NCI-H1092 (cell line): ENCODE data around the gene NCBP3.
"Not testable (repeated sequence)": the region's sequence is repeated elsewhere in the genome, so short reads cannot be mapped to it uniquely, and the experiment has no call there.

Experiments
- DNase-seq: peaks from one replicate; lab custom pipeline; 2025; lab: John Stamatoyannopoulos, UW

The NCBP3 gene

DNA sequence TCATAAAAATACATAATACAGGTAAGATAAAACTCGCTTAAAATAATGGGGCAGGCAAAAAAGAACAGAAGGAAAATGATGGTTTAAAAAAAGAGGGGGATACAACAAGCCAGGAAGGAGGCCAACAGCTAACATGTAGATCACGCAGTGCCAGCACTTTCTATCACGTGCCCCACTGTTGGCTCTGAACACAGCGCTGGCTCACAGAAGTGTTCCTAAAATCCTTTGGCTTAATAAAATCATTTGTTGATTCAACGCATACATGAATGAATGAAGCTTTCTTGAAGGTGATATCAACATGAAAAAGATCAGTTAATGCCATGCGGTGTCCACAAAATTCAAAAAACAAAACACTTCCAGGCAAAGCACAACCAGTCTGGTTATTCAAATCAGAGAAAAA lies 53.6 kb downstream of the NCBP3 start:
- no peak for DNase-seq

DNA sequence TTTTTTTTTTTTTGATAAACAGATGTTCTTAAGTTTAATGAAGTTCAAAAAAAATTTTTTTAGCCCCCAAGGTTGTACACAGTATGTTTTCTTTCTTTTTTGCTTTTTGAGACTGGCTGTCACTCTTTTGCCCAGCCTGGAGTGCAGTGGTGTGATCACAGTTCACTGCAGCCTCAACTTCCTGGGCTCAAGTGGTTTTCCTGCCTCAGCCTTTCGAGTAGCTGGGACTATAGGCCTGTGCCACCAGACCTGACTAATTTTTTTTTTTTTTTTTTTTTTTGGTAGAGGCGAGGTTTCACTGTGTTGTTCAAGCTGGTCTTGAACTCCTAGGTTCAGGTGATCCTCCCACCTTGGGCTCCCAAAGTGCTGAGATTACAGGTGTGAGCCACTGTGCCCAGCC lies 57.8 kb downstream of the NCBP3 start:
- no peak for DNase-seq

DNA sequence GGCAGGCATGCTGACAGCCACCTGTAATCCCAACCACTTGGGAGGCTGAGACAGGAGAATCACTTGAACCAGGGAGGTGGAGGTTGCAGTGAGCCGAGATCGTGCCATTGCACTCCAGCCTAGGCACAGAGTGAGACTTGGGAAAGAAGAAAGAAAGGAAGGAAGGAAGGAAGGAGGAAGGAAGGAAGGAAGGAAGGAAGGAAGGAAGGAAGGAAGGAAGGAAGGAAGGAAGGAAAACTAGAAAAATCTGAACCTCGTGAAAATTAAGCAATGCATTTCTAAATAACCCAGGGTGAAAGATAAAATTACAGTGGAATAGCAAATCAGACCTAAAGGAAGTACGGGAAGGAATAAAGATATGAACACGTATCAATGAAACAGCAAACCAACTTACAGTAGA lies 60.7 kb downstream of the NCBP3 start:
- DNase-seq, result not testable (repeated sequence)

DNA sequence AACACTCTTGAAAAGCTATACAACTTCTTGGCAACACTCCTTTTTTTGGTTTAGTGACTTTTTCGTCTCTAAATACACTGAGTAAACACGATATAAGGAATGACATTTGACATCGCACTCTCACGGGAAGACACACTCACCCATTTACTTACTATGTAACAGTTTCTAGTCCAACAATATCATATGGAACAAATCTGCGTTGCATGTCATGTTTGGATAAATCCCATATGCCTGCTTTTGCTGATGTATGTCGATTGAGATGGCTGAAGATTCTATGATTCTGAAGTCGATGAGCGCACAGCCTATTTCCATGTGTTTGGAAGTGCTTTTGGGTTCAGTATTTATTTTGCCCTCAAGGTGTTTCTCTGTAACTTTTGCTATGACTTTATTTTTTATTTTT lies 63.3 kb downstream of the NCBP3 start:
- DNase-seq, result no peak

DNA sequence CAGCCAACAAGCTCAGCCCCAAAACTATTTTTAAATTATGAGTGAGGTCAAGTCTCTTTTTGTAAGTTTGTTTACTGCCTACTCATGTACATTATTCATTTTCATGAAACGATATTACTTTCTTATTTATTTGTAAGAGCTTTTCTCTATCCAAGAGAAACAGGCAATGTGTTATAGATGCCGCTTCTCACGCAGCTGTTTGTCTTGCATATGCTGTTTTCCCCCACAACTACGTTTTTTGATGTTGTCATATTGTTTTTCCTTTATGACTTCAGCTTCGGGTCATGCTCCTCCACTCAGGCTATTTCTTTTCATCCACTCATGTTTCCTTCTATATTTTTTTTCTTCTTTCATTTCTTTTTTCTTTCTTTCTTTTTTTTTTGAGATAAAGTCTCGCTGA lies 65.1 kb downstream of the NCBP3 start:
- no peak for DNase-seq

DNA sequence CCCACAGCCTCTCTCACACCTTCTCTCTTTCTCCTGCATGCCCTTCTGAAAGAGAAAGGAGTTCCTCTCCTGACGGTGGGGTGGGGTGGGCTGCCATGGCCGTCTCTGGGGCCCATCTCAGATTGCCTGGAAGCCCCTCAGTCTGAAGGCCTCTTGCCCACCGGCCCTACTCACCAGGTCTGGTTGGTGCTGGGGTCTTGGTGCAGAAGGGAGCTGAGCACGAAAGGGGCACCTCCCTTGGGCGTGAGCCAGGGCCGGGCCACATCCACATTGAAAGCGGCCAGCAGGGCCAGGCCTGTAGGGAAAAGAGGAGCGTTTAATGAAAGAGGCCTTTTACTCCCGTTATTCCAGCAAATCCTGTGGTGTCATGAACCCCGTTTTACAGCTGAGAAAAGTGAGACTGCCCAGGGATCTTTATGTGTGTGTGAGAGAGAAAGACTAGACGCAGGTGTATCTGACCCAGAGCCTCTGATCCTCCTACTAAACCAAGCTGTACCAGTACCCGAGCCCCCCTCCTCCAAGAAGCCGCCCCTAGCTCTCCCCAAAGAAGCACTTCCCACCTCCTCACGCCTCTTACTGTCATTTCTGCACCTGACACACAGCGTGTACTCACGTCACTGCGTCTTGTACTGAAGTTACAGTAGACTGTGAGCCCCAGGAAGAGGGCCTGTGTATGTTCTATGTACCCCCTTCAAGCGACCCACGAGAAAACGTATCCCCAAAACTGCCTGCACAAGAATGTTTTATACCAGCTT lies 68.5 kb downstream of the NCBP3 start:
- DNase-seq, result no peak

DNA sequence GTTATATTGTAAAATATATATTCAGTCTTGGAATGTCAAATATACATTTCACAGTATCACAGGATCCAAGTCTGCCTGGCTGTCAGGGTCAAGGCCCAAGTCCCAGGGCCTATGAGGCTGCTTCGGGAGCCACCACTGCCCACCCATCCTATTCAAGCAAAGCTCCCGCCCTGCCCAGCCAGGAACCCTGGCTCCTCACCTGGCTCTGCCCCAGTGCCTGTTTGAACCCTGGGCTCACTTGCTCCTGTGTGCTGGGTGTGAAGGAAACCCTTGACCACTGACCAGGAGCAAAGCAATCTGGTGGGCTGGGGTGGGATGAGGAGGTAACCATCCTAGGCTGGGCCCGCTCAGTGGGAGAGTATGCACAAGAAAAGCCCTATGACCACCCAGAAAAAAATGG lies 72.1 kb downstream of the NCBP3 start:
- DNase-seq, result no peak

DNA sequence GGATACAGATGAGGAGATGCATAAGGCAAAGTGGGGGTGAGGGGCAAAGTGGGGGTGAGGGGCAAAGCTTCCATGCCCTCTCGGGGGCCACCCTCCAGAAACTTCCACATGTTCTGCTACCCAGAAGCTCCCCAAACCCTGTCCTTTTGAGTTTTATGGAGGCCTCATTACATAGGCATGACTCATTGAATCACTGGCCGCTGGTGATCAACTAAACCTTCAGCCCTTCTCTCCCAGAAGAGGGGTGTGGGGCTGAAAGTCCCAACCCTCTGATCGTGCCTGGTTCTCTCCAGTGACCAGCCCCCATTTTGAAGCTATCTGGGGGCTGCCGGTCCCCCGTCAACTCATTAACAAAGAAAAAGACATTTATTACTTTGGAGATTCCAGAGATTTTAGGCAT lies 72.5 kb downstream of the NCBP3 start:
- no peak for DNase-seq

DNA sequence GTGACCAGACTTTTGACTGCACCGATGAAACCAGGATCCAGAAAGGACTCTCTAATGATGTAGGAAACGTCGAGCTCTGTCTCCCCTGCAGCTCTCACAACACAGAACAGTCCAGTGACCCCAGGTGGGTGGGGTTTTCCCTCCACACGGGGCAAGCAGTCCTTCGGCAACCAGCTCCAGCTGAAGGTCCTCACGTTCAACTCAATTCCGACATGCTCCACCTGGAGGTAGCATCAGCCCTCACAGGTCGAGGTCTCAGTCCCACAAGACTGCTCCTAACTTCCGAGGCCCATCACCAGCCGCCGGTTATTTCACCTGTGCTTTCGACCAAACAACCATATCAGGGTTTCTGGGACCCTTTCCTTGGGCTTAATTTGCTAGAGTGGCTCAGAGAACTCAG lies 73.3 kb downstream of the NCBP3 start:
- no peak for DNase-seq

DNA sequence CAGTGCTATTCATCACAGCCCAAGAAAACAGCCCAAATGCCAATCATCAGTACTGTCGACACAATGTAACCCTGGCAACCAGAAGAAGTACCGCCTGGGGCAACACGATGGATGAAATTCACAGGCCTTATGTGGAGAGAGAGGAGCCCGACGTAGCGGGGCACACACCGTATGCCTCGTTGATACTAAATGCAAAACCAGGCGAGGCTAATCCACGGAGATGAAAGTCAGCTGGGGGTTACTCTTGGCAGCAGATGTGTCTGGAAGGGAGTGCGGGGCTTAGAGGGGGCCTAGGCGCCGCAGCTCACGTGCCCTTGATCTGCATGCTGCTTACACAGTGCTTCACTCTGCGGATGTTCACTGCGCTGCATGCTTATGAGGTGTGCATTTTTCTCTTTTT lies 74.9 kb downstream of the NCBP3 start:
- DNase-seq, result no peak

DNA sequence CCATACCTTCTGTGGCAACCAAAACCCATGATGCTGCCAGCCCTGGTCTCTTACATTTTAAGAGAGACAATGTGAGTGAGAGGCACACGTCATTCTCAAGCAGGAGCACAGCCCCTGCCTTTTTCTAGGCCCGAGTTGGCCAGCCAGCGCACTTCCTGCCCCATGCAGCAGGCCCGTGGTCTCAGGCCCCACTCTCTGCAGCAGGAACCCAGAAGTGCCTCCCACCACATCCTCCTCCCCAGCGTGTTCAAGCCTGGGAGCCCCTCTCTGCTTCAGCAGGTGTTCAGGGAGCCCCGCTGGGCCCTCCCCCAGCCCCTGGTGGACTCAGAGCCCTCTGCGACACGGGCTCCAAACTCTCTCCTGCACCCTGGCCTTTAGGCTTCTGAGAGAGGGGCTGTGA lies 75.6 kb downstream of the NCBP3 start:
- DNase-seq, result no peak

DNA sequence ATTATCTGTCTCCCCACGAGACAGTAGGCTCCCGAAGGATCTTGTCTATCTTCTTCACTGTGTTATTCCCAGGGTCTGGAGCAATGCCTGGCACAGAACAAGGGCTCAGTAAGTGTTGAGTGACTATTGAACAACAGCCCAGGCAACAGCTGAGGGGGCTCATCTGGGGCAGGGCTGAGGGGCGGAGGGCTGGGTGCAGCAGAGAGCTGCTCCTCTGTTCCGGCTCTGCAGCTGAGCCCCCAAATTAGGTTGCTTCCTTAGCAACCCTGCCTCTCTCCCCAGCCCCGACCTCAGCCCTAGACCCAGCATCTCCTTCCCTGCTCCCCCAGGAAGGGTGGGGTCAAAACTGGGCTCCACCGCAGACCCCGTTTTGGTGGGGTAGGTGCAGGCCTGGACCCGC lies 77.3 kb downstream of the NCBP3 start:
- no peak for DNase-seq

DNA sequence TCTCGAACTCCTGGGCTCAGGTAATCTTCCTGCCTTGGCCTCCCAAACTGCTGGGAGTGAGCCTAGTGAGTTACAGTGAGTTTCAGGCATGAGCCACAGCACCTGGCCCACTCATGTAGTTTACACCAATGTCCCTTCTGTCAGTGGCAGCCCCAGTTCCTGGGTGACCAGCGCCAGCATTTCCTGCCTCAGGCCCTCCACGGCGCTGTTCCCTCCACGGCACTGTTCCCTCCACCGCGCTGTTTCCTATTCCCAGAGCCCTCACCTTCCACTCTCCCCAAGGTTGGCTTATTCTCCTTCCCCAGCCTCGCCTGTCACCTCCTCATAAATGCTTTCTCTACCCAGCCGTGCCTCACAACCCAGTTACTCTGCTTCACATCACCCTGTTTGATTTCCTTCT lies 77.7 kb downstream of the NCBP3 start:
- DNase-seq, result no peak

DNA sequence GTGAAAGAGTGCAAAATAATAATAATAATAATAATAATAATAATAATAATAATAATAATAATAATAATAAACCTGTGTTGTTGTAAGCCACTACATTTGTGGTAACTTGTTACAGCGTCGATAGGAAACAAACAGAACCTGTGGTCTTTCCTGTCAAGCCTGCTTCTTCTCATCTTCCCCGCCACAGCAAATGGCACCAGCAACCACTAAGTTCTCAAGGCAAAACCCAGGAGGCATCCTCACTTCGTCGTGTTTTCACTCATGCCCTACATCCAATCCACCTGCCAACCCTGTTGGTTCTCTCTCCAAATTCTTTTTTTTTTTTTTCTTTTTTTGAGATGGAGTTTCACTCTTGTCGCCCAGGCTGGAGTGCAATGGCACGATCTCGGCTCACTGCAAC lies 79.3 kb downstream of the NCBP3 start:
- no peak for DNase-seq

DNA sequence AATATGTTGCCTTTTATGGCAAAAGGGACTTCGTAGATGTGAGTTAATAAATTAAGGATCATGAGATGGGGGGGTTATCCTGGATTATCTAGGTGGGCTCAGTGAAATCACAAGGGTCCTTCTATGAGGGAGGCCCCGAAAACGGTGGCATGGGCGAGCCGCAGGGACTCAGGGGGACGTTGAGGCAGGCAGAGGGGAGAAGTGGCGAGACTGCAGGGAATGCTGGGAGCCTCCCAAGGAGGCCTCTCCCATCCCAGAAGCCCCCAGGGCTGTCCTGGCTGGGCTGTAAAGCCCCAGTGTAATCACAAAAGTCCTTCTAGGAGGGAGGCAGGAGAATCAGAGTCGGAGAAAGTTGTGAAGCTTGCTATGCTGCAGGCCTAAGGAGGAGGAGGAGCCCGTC lies 80.1 kb downstream of the NCBP3 start:
- no peak for DNase-seq

DNA sequence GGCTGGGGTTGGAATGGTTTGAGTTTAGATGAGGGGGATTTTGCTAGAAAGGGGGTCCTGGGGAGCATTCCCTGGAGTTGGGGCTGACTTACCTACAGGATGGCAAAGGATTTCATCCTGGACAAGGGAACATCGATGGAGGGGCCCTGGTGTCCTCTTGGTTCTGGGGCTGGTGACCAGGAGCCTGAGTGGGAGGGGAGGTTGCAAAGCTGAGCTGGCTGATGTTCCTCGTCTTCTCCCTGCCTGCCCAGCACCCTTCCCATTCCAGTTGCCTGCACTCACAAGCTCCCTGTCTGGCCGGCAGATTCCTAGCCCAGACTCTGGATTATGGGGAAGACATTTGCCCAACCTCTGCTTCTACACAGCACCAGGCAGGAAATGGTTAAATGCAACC lies 82.3 kb downstream of the NCBP3 start:
- DNase-seq, result no peak

DNA sequence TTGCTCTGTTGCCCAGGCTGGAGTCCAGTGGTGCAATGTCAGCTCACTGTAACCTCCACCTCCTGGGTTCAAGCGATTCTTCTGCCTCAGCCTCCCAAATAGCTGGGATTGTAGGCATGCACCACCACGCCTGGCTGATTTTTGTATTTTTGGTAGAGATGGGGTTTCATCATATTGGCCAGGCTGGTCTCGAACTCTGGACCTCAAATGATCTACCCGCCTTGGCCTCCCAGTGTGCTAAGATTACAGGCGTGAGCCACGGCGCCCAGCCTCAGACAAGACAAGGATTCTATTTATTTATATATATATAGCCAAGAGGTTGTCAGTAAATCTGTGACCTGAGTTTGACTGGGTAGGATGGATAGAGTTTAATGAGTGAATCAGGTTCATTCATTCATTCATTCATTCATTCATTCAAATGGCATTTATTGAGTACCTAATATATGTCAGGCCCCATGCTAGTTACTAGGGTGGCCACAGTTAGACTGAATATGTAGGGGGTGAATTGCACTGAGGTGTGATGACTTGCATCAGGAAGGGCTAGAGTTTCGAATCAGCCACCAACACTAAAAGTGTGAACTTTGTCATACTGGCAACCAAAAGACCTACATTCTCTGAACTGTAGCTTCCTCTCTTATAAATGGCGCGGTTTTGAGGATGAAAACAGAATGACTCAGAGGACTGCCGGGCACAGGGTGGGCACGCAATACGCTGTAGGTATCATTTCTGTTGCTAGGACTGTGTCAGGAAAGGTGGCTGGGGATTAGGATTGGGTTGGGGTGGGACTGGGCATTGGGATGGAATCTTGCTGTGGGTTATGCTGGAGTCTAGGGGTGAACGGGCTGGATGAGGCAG lies 82.9 kb downstream of the NCBP3 start:
- no peak for DNase-seq

DNA sequence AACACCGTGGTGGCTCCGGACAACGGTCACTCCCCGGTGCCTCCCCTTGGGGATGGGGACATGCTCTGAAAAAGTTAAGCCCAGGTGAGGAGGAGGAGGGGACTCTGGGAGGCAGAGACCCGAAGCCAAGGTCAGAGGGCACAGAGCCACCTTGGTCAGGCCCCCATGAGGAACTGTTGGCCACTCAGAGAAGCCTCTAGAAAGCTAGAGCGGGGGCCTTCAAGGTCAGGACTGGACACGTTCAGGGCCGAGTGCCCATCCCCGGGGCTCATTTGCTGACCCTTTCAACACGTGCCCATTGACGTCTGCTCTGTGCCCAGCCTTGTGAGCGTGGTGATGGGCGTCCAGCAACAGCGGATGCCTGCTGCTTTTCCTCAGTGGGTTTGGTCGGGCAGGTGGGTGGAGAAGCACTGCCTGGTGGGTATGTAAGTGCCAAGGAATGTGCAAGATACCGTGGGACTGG lies 84.1 kb downstream of the NCBP3 start:
- no peak for DNase-seq

DNA sequence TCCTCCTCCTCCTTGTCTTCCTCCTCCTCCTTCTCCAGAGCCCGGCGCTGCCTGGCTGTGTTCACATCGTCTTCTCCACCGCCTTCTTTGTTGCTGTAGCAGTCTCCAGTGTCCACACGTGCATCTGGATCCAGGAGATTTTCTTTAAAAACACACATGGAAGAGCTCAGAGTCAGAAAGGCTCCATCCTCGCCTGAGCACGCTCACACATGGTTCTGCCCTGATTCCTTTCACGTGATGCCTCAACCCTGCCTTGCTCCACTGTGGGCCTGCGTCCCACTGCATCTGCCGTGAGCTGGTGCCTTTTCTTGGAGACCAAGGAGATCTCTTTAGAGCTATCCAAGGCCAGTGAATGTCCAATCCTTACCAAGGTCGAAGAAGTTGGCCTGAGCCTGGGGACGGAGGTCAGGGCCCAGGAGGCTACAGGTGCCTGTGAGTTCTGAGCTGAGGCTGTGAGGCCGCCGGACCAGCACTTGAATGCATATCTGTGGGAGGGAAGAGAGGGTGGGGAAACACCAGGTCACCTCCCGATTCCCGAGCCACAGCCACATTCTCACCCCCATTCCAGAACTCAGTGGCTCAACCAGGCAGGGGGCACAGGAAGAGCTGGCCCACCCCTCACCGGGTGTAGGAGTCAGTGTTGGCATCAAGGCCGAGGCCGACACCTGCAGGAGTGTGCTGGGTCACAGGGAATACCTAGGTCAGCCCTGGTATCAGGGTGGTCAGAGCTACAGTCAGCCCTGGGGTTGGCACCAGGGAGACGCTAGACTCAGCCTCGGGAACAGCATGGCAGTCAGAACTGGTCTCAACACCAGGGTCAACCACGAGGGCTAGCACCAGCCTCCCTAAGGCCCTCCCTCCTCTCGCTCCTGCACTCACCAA lies 84.8 kb downstream of the NCBP3 start:
- no peak for DNase-seq

DNA sequence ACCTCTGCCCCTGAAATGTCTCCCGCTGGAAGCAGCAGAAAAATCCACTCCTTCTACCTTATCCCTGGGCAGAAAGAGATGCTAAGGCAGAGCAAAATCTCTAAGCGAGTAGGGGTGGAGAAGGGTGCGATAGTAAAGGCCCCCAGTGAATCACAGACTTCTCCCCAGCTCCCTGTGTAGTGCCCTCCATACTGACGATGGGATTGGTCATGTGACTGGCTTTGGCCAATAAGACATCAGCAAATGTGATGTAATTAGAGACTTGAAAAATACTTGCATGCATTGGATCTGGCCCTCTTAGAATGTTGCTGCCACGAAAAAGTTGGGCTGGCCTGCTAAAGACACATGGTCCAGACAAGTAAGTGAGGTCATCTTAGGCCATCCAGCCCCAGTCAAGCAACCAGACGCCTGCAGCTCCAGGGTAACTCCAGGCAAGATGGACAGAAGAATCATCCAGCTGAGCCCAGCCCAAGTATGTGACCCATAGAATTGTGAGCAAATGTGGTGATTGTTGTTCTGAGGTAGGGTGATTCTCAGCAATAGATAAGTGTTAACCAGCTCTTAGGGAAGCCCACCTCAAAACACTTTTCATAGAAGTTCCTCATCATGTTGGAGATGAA lies 86.3 kb downstream of the NCBP3 start:
- DNase-seq, result no peak

DNA sequence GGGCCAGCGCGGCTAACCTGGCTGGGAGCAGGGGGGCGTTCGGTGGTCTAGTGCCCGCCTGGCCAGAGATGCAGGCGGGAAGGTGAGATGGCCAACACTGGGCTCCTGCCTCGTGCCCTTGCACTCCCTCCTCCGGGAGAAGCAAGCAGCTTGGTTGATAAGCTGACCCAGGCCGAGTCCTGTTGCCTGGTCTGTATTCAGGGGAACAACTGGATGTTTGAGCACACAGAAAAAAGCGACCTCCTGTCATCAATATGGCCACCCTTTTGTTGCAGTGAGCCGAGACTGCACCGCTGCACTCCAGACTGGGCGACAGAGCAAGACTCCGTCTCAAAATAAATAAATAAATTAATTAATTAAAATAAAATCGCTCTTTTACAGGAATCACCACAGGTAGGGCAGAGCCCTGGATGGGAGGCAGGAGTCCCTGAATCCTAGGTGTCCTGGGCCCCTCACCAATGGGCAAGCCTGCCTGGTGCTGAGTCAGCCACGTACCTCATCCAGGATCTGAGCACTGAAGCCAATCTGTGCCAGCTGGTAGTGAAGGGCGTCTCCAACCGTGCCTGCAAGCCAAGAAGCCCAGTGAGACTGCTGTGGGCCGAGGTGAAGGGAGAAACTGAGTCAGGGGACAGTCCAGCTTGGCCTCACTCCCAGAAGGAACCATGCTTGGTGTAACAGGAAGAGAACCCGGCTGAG lies 90.6 kb downstream of the NCBP3 start:
- DNase-seq, result no peak
